Measurements from ENCODE around the gene TMEM269. TPM values are rescaled to one million over a fixed set of nuclear protein-coding genes. Genes with fewer than 3 reads are reported as not detected.
"Not testable (repeated sequence)": the region's sequence is repeated elsewhere in the genome, so short reads cannot be mapped to it uniquely, and the experiment has no call there.

Gene TMEM269
- total RNA-seq, 1 experiment from 2014 or later: 0.28 TPM

- H3K9me2 ChIP-seq (ENCODE audit: insufficient read depth): no peaks in the 10 kb centered on the region
- no peaks in the 10 kb centered on the region for H3K9me3 ChIP-seq (ENCODE audit: insufficient read depth, low read depth)
- no peak overlapping the region for H3K4me2 ChIP-seq
- H3F3A ChIP-seq (ENCODE audit: insufficient read depth, low read depth): no peaks in the 10 kb centered on the region
- CTCF ChIA-PET: no interaction called here
- H3K27ac ChIP-seq: no peak overlapping the region
- DNase-seq: no peak
- no peak overlapping the region for H2AFZ ChIP-seq
- no peaks in the 10 kb centered on the region for H3K27me3 ChIP-seq (ENCODE audit: insufficient read depth, low read depth)
- POLR2A ChIA-PET (ENCODE audit: unreplicated experiment): interaction anchor here (0.6 kb wide), 1 partner anchor 504 kb away, joined by 3 read pairs; no protein-coding TSS in a partner anchor
- no peaks in the 10 kb centered on the region for H3K36me3 ChIP-seq (ENCODE audit: low read depth)
- no peak overlapping the region for H3K4me3 ChIP-seq
- no peaks in the 10 kb centered on the region; the same call in 1 of the 2 replicates for H3K4me1 ChIP-seq (replicated peaks; ENCODE audit: insufficient read depth)
- TF ChIP-seq EZH2 (IDR thresholded peaks at IDR 0.05; ENCODE audit: low read depth): no peak
- no peak for TF ChIP-seq CTCF (conservative IDR thresholded peaks at IDR 0.05)
- H4K20me1 ChIP-seq (ENCODE audit: insufficient read depth): no peaks in the 10 kb centered on the region
- no TSS peak for BruUV-seq (replicated peaks)
- intact Hi-C loops (cut with micrococcal nuclease; ENCODE audit: unreplicated experiment): no loop called here
- H3K79me2 ChIP-seq (ENCODE audit: low read depth): no peaks in the 10 kb centered on the region
Measured at GRCh38 chr1:42806593-42806992, 21.8 kb downstream of the TMEM269 start.

GRCh38 chr1:42807056-42807668 is 22.4 kb downstream of the TMEM269 start:
- no TSS peak for BruUV-seq (replicated peaks)
- H3F3A ChIP-seq (ENCODE audit: insufficient read depth, low read depth): no peaks in the 10 kb centered on the region
- DNase-seq: no peak
- no peaks in the 10 kb centered on the region for H3K27me3 ChIP-seq (ENCODE audit: insufficient read depth, low read depth)
- H3K36me3 ChIP-seq (ENCODE audit: low read depth): no peaks in the 10 kb centered on the region
- no peaks in the 10 kb centered on the region; the same call in 1 of the 2 replicates for H3K4me1 ChIP-seq (replicated peaks; ENCODE audit: insufficient read depth)
- H4K20me1 ChIP-seq (ENCODE audit: insufficient read depth): no peaks in the 10 kb centered on the region
- intact Hi-C loops (cut with micrococcal nuclease; ENCODE audit: unreplicated experiment): no loop called here
- ChIA-PET CTCF (no interaction called here), POLR2A (ENCODE audit: unreplicated experiment) (no interaction called here)
- H2AFZ ChIP-seq: no peak overlapping the region
- H3K27ac ChIP-seq: no peak overlapping the region
- H3K9me2 ChIP-seq (ENCODE audit: insufficient read depth): no peaks in the 10 kb centered on the region
- H3K4me3 ChIP-seq: no peak overlapping the region
- H3K79me2 ChIP-seq (ENCODE audit: low read depth): no peaks in the 10 kb centered on the region
- no peaks in the 10 kb centered on the region for H3K9me3 ChIP-seq (ENCODE audit: insufficient read depth, low read depth)
- TF ChIP-seq CTCF (conservative IDR thresholded peaks at IDR 0.05) (no peak), EZH2 (IDR thresholded peaks at IDR 0.05; ENCODE audit: low read depth) (no peak)
- H3K4me2 ChIP-seq: no peak overlapping the region

GRCh38 chr1:42814815-42815214 is 30.0 kb downstream of the TMEM269 start:
- H4K20me1 ChIP-seq (ENCODE audit: insufficient read depth); H3F3A ChIP-seq (ENCODE audit: insufficient read depth, low read depth); H3K4me2 ChIP-seq; H2AFZ ChIP-seq; CTCF ChIA-PET; H3K36me3 ChIP-seq (ENCODE audit: low read depth); H3K9me3 ChIP-seq (ENCODE audit: insufficient read depth, low read depth); H3K27ac ChIP-seq; H3K9me2 ChIP-seq (ENCODE audit: insufficient read depth); H3K4me3 ChIP-seq; intact Hi-C loops (cut with micrococcal nuclease; ENCODE audit: unreplicated experiment); H3K27me3 ChIP-seq (ENCODE audit: insufficient read depth, low read depth); DNase-seq; POLR2A ChIA-PET (ENCODE audit: unreplicated experiment): not testable (repeated sequence)
- Histone ChIP-seq H3K79me2 (ENCODE audit: low read depth) (peaks cover 19% of the 10 kb centered on the region; the same call in 1 of the 2 replicates), H3K4me1 (replicated peaks; ENCODE audit: insufficient read depth) (peaks cover 21% of the 10 kb centered on the region)
- BruUV-seq (replicated peaks): TSS peak; percentile 0
